ENCODE data around the gene ZMIZ1. TPM values are rescaled to one million over a fixed set of nuclear protein-coding genes. Genes with fewer than 3 reads are reported as not detected.

The ZMIZ1 gene
- total and polyA plus RNA-seq, 2 experiments from 2014 or later, result 9.2 to 30.9 TPM

GRCh38 chr10:79304479-79305087 is 235.8 kb downstream of the ZMIZ1 start (continued):
- TF ChIP-seq STAT1 (IDR thresholded peaks at IDR 0.05; ENCODE audit: unreplicated experiment), result no peak
- TF ChIP-seq CREB1 (CRISPR knock-in tag; IDR thresholded peaks at IDR 0.05; ENCODE audit: low read depth), result no peak
- no peak for TF ChIP-seq EZH2 (IDR thresholded peaks at IDR 0.05; ENCODE audit: low read depth, unreplicated experiment)
- no peak for TF ChIP-seq ETS1 (IDR thresholded peaks at IDR 0.05)
- TF ChIP-seq ZNF114 (CRISPR knock-in tag; IDR thresholded peaks at IDR 0.05), result no peak

- Mint-ChIP-seq H3K27me3 (ENCODE audit: insufficient read depth, low read depth, poor library complexity) (peaks cover 10% of the 10 kb centered on the region), H3K4me1 (no peaks in the 10 kb centered on the region), H3K36me3 (ENCODE audit: low read depth) (peaks cover 37% of the 10 kb centered on the region), H3K9me3 (no peaks in the 10 kb centered on the region), H3K4me3 (no peak overlapping the region), H3K27ac (no peak overlapping the region)
- Histone ChIP-seq H3K9me2 (ENCODE audit: insufficient read depth) (no peaks in the 10 kb centered on the region), H3F3A (replicated peaks; ENCODE audit: low read depth) (no peaks in the 10 kb centered on the region), H3K4me1 (ENCODE audit: insufficient read depth) (no peaks in the 10 kb centered on the region), H3K27me3 (ENCODE audit: insufficient read depth) (no peaks in the 10 kb centered on the region), H3K4me3 (no peak overlapping the region), H3K79me2 (replicated peaks; ENCODE audit: insufficient read depth) (no peaks in the 10 kb centered on the region), H4K20me1 (replicated peaks; ENCODE audit: insufficient read depth) (no peaks in the 10 kb centered on the region), H3K36me3 (ENCODE audit: insufficient read depth) (peaks cover 4% of the 10 kb centered on the region; the same call in 1 of the 2 replicates), H2AFZ (no peak overlapping the region), H3K27ac (ENCODE audit: low read depth) (no peak overlapping the region), H3K4me2 (no peak overlapping the region)
- no peak for DNase-seq (ENCODE audit: low spot score)
- no peak for ATAC-seq
- TF ChIP-seq ETS1 (IDR thresholded peaks at IDR 0.05) (no peak), CREB1 (CRISPR knock-in tag; IDR thresholded peaks at IDR 0.05; ENCODE audit: low read depth) (no peak), ZNF462 (CRISPR knock-in tag; IDR thresholded peaks at IDR 0.05) (no peak), REST (IDR thresholded peaks at IDR 0.05; ENCODE audit: unreplicated experiment) (no peak), ZNF114 (CRISPR knock-in tag; IDR thresholded peaks at IDR 0.05) (no peak), JUNB (IDR thresholded peaks at IDR 0.05; ENCODE audit: unreplicated experiment) (no peak), CTCF (conservative IDR thresholded peaks at IDR 0.05; ENCODE audit: low read depth in 2 of 2) (no peak), STAT1 (IDR thresholded peaks at IDR 0.05; ENCODE audit: unreplicated experiment) (no peak), NANOG (IDR thresholded peaks at IDR 0.05; ENCODE audit: borderline replicate concordance) (no peak), EZH2 (IDR thresholded peaks at IDR 0.05; ENCODE audit: low read depth, unreplicated experiment) (no peak)
Measured at GRCh38 chr10:79305515-79305914, 236.7 kb downstream of the ZMIZ1 start.

All from GM23338 (cell line).